Stimulated activated naive CD8-positive, alpha-beta T cell treated with anti-CD3 and anti-CD28 coated beads, Interleukin-15, Interleukin-2, amounts not matched to agents 100 ng/mL and 50 ng/mL, for 24 hours (primary cell): ENCODE data around the gene ZSCAN10.

ENCODE experiments used
- H3K27ac Mint-ChIP-seq: one replicate; pipeline ENCODE4 v1.8.0; 2021; ENCODE audit warnings: mild to moderate bottlenecking, mixed read lengths
- H3K27me3 Mint-ChIP-seq: one replicate; pipeline ENCODE4 v1.8.0; 2021; ENCODE audit warnings: mixed read lengths
- H3K36me3 Mint-ChIP-seq: one replicate; pipeline ENCODE4 v1.8.0; 2021; ENCODE audit warnings: low read depth, mixed read lengths
- H3K4me1 Mint-ChIP-seq: one replicate; pipeline ENCODE4 v1.8.0; 2021; ENCODE audit warnings: low read depth, mixed read lengths
- H3K4me3 Mint-ChIP-seq: one replicate; pipeline ENCODE4 v1.8.0; 2021; ENCODE audit warnings: mild to moderate bottlenecking, mixed read lengths
- H3K9me3 Mint-ChIP-seq: one replicate; pipeline ENCODE4 v1.8.0; 2021; ENCODE audit warnings: mixed read lengths

ZSCAN10 gene

DNA sequence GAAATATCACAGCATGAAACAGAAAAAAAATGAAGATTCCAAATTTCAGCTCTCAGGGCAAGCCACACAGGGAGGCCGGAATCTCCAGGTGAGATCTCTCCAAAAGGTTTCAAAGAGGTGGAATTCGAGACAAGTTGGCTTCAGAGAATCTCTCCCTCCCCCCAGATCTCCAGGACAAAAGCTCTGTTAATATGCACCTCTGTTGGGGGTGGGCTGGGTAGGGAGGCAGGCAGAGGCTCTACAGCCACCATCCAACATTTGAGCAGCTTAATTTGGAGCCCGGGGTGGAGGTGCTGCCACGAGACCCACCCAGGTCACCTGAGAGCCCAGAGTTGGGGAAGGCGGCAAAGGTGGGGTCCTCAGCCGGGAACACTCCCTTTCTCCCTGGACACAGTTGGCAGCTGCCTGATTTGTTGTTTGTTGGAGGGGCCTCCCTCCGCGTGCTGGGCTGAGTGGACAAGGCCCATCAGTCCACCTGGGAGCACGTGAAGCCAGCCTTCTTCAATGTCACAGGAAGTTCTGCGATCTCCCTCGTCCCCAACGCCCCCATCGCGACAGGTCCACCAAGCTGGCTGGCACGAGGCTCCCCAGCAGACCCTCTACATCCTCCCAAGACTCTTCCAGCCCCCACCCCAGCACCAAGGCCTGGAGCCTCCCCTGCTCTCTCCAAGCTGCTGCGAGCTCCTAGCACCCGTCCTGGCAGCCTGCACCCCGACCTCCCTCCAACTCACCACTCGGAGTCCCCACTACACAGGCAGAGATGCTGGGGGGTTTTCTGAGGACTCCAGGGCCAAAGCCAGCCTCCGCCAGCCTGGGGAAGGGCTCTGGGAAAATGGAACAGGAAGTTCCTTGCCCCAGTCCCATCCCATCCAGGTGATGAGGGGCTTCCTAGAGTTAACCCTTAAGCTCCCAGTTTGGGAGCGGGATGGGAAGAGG, at the start of gene ZSCAN10:
Gene ZSCAN10, minus strand, starts transcription at position 836 of the 936 bp plus-strand sequence. CDS start 6,357 bp downstream, outside the sequence.
- no peaks in the 10 kb centered on the region for H3K36me3 Mint-ChIP-seq
- H3K4me3 Mint-ChIP-seq, result peak within 1 kb of the TSS; percentile 56
- peaks cover 46% of the 10 kb centered on the region for H3K4me1 Mint-ChIP-seq
- H3K27me3 Mint-ChIP-seq, result no peaks in the 10 kb centered on the region
- peak within 1 kb of the TSS; percentile 13 for H3K27ac Mint-ChIP-seq
- no peaks in the 10 kb centered on the region for H3K9me3 Mint-ChIP-seq

DNA sequence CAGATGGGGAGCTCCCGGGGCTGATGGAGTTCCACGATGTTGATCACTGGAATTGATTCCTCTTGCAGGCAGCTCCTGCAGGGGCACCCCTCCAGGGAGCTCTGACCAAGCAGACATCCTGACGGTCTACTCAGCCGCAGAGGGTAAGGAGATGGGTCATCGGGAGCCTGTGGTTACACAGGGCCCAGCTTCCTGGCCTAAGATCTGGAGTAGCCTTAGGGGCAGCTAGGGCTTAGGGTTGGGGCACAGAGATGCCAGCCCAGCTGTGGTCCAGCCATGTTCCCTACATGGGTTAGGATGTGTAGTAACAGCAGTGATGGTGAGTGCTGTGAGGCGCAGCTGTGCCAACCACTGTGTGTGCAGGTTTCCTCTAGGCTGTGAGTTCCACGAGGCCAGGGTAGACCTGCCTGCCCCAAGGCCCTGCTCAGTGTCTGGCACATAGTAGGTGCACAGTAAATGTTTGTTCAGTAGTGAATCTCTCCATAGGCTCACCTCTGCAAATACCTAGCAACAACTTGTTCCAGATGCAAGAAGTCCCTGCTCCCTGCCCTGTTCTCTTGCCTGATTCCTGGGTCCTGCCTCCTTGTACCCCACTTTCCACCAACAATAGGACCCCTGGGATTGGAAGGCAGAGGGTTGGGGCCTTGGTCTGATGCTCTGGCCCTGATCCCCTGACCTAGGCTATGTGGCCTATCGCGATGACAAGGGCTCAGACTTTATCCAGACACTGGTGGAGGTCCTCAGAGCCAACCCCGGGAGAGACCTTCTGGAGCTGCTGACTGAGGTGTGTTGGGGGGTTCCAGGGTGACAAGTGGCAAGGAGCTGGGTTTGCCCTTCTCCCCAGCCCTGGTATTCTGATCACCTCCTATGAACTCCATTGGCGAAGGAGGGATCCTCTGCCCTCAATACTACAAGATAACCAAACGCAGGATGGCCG, 49.4 kb upstream of the ZSCAN10 start:
- Mint-ChIP-seq H3K4me3 (peak overlapping the region; percentile 86), H3K27me3 (peaks cover 5% of the 10 kb centered on the region), H3K9me3 (no peaks in the 10 kb centered on the region), H3K36me3 (peaks cover 5% of the 10 kb centered on the region), H3K4me1 (peaks cover 31% of the 10 kb centered on the region), H3K27ac (no peak overlapping the region)

DNA sequence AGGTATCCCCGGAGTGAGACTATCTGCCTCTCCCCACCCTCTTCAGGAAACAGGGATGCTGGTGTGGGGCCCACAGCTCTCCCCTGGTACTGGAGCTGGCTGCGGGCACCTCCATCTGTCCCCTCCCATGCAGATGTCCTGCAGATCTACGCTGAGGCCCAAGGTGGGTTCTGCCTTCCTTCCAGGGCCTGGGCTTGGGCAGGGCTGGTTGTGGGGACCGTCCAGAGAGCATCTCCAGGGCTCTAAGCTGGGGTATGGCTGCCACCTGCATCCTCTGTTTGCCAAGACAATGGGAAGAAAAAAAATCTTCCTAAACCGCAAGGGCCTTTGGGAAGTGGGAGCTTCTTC, 48.6 kb upstream of the ZSCAN10 start:
- Mint-ChIP-seq H3K4me3 (no peak overlapping the region), H3K27ac (no peak overlapping the region), H3K27me3 (peaks cover 4% of the 10 kb centered on the region), H3K9me3 (no peaks in the 10 kb centered on the region), H3K36me3 (peaks cover 3% of the 10 kb centered on the region), H3K4me1 (peaks cover 29% of the 10 kb centered on the region)

DNA sequence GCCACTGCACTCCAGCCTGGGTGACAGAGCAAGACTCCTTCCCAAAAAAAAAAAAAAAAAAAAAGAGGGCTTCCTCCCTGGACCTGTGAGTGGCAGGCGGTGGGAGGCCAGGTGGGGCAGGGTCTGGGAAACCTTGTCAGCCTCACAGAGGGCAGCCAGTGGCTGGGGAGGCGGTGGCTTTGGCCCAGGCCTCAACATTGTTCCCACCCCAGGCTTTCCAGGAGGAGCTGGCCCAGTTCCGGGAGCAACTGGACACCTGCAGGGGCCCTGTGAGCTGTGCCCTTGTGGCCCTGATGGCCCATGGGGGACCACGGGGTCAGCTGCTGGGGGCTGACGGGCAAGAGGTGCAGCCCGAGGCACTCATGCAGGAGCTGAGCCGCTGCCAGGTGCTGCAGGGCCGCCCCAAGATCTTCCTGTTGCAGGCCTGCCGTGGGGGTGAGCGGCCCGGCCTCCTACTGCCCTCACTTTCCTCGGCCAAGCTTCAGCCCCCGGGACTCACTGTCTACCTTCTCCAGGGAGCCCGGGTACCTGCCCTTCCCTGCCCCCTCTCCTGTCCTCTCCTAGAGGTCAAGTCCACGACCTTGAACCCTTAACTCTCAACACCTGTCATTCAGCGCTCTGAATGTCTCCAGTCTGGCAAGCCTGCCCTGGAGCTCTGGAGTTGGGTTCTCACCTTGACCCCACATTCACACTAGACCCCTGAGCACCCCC, 48.1 kb upstream of the ZSCAN10 start:
- no peaks in the 10 kb centered on the region for H3K9me3 Mint-ChIP-seq
- no peaks in the 10 kb centered on the region for H3K27me3 Mint-ChIP-seq
- H3K4me1 Mint-ChIP-seq, result peaks cover 24% of the 10 kb centered on the region
- H3K27ac Mint-ChIP-seq, result no peak overlapping the region
- H3K36me3 Mint-ChIP-seq, result peaks cover 5% of the 10 kb centered on the region
- no peak overlapping the region for H3K4me3 Mint-ChIP-seq

DNA sequence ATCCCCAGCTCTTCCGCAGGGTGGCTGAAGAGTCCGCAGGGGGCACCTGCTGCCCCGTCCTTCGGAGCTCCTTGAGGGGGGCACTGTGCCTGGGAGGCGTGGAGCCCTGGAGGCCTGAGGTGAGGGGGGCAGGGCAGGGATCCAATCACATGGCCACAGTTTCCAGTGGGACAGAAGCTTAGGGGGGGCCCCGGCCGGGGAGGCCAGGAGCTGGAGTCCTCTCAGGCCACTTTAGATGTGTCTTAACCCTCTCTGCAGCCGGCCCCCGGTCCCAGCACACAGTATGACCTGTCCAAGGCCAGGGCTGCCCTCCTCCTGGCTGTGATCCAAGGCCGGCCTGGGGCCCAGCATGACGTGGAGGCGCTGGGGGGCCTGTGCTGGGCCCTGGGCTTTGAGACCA, 46.6 kb upstream of the ZSCAN10 start:
- H3K4me1 Mint-ChIP-seq, result peaks cover 12% of the 10 kb centered on the region
- H3K4me3 Mint-ChIP-seq, result no peak overlapping the region
- H3K9me3 Mint-ChIP-seq, result no peaks in the 10 kb centered on the region
- H3K27me3 Mint-ChIP-seq, result no peaks in the 10 kb centered on the region
- peaks cover 8% of the 10 kb centered on the region for H3K36me3 Mint-ChIP-seq
- no peak overlapping the region for H3K27ac Mint-ChIP-seq

DNA sequence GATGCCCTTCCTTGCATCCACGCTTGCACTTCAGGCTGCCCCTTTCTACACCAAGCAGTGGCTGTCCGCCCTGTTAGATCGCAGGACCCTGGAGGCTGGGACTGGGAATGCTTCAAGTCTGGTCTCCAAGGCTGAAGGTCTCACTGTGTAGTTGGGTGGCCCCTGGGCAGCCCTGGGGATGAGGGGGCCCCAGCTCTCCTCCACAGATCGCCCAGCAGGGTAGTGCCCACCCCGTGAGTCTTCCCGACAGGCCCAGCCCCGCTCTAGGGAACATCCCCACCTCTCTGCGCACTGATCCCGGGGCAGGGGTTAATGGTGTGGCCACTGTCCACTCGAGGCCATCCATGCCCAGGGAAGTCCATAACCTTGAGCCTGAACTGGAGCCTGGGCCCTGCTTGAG, 46.1 kb upstream of the ZSCAN10 start:
- Mint-ChIP-seq H3K4me1 (peaks cover 10% of the 10 kb centered on the region), H3K27me3 (no peaks in the 10 kb centered on the region), H3K36me3 (peaks cover 8% of the 10 kb centered on the region), H3K27ac (no peak overlapping the region), H3K4me3 (no peak overlapping the region), H3K9me3 (no peaks in the 10 kb centered on the region)

DNA sequence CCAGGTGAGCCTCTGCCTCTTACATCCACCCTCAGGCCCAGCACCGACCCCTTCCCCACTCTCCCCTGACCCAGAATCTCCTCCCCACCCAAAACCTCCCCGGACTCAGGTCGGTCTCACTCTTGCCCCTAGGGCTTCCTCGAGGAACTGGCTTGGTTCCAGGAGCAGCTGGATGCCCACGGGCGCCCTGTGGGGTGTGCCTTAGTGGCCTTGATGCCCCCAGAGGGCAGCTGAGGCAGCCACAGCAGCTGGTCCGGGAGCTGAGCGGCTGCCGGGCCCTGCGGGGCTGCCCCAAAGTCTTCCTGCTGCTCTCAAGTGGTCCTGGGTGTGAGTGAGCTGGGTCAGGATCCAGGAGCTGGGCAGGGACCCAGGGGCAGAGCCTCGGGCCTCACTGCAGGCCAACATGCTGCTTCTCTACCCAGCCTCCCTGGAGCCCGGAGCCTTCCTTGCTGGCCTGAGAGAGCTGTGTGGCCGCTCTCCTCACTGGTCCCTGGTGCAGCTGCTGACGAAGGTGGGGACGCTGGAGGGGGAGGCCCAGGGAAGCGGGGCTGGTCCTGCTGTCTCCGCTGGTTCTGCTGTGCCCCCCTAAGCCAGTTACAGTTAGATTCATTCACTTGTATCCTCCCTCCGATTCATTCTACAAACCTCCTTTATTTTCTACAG, 45.4 kb upstream of the ZSCAN10 start:
- H3K36me3 Mint-ChIP-seq, result peaks cover 8% of the 10 kb centered on the region
- no peaks in the 10 kb centered on the region for H3K9me3 Mint-ChIP-seq
- H3K4me1 Mint-ChIP-seq, result peaks cover 5% of the 10 kb centered on the region
- H3K27ac Mint-ChIP-seq, result no peak overlapping the region
- no peaks in the 10 kb centered on the region for H3K27me3 Mint-ChIP-seq
- H3K4me3 Mint-ChIP-seq, result no peak overlapping the region

DNA sequence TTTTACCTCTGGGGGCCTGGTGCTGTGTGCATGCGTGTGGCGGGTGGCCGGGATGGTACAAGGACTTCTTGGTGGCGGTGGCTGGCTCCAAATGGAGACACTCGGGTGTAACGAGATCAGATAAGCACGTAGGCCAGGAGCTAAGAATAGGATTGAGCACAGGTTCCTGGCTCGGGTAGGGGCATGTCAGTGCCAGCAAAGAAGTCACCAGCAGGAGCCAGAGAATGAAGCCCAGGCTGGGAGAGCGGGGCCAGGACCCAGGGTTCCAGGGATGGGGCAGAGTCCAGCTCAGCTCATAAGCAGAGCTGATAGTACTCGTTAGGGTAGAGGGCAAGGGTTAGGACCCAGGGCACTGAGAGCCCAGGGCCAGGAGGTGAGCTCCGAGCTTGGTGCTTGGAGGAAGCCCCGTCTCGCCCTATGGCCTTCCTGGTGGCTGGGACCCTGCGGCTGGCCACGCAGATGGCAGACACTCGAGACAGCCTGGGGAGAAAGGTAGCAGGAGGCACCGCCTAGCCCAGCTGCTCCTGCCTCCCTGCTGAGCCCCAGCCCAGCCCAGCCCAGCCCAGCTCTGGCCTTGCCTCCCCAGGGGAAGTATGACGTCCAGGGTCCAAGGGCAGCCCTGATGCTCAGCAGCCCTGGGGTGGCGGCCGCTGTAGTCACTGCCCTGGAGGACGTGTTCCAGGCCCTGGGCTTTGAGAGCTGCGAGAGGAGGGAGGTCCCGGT, 44.7 kb upstream of the ZSCAN10 start:
- Mint-ChIP-seq H3K4me1 (no peaks in the 10 kb centered on the region), H3K9me3 (no peaks in the 10 kb centered on the region), H3K36me3 (peaks cover 8% of the 10 kb centered on the region), H3K27ac (no peak overlapping the region), H3K27me3 (no peaks in the 10 kb centered on the region), H3K4me3 (no peak overlapping the region)

DNA sequence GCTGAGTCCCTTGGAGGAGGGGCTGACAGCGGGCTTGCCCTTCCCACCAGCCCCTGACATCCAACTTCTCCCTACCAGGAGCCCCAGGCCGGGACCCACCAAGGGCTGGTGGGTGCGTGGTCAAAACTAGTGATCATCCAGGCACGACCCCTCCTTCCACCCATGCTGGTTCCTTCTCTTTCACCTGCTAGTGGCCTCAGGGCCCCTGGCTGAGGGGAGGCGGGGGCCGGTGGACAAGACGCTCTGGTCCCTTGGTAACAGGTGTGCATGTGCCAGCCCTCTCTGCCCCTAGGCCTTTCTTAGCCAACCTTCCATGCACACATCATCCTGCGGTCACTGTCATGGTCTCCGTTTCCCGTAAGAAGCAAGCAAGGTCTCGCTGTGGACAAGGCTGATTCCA, 44.1 kb upstream of the ZSCAN10 start:
- no peaks in the 10 kb centered on the region for H3K9me3 Mint-ChIP-seq
- no peaks in the 10 kb centered on the region for H3K4me1 Mint-ChIP-seq
- peaks cover 8% of the 10 kb centered on the region for H3K36me3 Mint-ChIP-seq
- no peak overlapping the region for H3K4me3 Mint-ChIP-seq
- no peaks in the 10 kb centered on the region for H3K27me3 Mint-ChIP-seq
- no peak overlapping the region for H3K27ac Mint-ChIP-seq

DNA sequence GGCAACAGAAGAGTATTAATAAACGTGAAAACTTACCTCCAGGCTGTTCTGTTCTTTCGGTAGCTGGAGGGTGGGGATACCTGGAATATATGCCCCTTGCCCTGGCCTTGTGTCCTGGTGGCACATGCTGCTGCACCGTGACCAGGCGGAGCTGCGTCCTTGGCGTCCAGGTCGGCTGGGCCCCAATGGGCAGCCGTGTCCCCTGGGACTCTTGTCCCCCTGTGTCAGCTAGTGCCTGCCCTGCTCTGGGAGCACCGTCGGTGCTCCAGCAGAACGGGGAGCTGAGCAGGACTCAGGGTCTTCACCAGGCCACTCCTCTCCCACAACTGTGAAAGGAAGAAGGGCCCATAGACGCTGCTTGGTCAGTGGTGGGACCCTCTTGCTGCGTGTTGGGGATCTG, 43.7 kb upstream of the ZSCAN10 start:
- H3K27me3 Mint-ChIP-seq, result no peaks in the 10 kb centered on the region

DNA sequence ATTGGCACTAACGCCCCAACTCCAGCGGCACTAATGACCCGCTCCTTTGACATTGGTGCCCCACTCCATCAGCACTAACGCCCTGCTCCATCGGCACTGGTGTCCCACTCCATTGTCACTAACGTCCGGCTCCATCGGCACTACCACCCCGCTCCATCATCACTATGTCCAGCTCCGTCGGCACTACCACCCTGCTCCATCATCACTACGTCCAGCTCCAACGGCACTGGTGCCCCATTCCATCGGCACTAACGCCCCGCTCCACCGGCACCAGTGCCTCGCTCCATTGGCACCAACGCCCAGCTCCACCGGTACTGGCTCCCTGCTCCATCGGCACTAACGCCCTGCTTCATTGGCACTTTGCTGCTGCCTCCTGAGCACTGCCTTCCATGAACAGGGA, 43.2 kb upstream of the ZSCAN10 start:
- H3K9me3 Mint-ChIP-seq, result no peaks in the 10 kb centered on the region
- H3K27me3 Mint-ChIP-seq, result no peaks in the 10 kb centered on the region
- no peaks in the 10 kb centered on the region for H3K4me1 Mint-ChIP-seq
- H3K36me3 Mint-ChIP-seq, result peaks cover 8% of the 10 kb centered on the region
- H3K4me3 Mint-ChIP-seq, result no peak overlapping the region
- H3K27ac Mint-ChIP-seq, result no peak overlapping the region

More for the DNA sequence above, 43.7 kb upstream of the ZSCAN10 start:
- peaks cover 8% of the 10 kb centered on the region for H3K36me3 Mint-ChIP-seq
- no peaks in the 10 kb centered on the region for H3K9me3 Mint-ChIP-seq
- no peaks in the 10 kb centered on the region for H3K4me1 Mint-ChIP-seq
- H3K4me3 Mint-ChIP-seq, result no peak overlapping the region
- no peak overlapping the region for H3K27ac Mint-ChIP-seq

DNA sequence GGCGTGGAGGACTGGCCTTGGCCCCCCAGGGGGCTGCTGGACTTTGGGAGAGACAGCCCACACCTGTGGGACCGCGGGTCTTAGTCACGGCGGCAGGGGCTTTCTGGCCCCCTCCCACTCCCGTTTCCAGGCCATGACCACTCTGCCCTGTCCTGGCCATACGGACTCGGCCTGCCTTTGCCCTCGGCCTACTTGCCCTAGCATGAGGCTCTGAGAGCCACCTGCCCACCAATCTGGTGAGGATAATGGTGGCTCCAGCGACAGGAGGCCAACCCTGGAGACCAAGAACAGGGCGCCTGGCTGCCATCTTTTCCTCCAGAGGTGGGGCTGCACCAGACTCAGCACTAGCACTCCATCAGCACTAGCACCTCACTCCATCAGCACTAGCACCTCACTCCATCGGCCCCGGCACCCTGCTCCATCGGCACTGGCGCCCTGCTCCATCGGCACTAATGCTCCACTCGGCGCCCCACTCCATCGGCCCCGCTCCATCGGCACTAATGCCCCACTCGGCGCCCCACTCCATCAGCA, 42.8 kb upstream of the ZSCAN10 start:
- Mint-ChIP-seq H3K4me3 (no peak overlapping the region), H3K27me3 (no peaks in the 10 kb centered on the region), H3K36me3 (peaks cover 8% of the 10 kb centered on the region), H3K9me3 (no peaks in the 10 kb centered on the region), H3K27ac (no peak overlapping the region), H3K4me1 (peaks cover 2% of the 10 kb centered on the region)

DNA sequence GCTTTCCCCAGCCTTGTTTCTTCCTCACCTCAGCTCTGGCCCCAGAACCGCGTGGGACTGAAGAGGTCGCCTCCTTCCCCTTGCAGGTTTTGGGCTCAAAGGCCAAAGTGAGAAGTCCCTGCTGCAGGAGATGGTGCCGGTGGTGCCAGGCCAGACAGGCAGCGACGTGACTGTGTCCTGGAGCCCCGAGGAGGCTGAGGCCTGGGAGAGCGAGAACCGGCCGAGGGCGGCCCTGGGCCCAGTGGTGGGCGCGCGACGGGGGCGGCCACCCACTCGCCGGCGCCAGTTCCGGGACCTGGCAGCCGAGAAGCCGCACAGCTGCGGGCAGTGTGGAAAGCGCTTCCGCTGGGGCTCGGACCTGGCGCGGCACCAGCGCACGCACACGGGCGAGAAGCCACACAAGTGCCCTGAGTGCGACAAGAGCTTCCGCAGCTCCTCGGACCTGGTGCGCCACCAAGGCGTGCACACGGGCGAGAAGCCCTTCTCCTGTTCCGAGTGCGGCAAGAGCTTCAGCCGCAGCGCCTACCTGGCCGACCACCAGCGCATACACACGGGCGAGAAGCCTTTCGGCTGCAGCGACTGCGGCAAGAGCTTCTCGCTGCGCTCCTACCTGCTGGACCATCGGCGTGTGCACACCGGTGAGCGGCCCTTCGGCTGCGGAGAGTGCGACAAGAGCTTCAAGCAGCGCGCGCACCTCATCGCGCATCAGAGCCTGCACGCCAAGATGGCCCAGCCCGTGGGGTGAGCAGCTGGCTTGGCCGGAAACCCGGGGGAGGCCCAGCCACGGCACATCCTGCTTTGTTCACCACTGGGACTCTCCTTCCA, 41.7 kb upstream of the ZSCAN10 start:
- Mint-ChIP-seq H3K4me3 (no peak overlapping the region), H3K27ac (no peak overlapping the region), H3K9me3 (no peaks in the 10 kb centered on the region), H3K4me1 (peaks cover 9% of the 10 kb centered on the region), H3K36me3 (peaks cover 8% of the 10 kb centered on the region), H3K27me3 (no peaks in the 10 kb centered on the region)
